ENCODE results near the gene INTS14. TPM values are rescaled to one million over a fixed set of nuclear protein-coding genes. Genes with fewer than 3 reads are reported as not detected.

The INTS14 gene
- total and polyA plus RNA-seq, 8 donors = 32.3 to 50.9 (median 49.1) TPM

DNA sequence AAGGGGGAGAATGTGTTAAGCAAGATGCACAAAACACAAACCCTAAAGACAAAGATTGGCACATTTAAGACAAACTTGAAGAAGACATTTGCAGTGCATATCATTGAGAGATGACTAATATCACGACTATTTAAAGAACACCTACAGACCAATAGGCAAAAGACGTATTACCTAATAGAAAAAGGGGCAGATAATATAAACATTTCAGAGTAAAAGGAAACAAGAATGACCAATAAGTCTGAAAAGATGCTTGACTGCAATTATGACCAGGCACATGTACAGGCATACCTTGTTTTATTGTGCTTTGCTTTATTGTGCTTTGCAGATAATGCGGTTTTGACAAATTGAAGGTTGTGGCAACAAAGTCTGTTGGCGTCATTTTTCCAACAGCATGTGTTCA lies 75.7 kb downstream of the INTS14 start:
- Histone ChIP-seq H3K36me3 (no peaks in the 10 kb centered on the region), H3K27ac (no peak overlapping the region), H3K9me3 (no peaks in the 10 kb centered on the region), H3K27me3 (no peaks in the 10 kb centered on the region), H3K4me3 (no peak overlapping the region), H3K4me1 (peaks cover 5 to 16% of the 10 kb centered on the region in 2 donors)
- ATAC-seq (no peak), DNase-seq (no peak)
- intact Hi-C loops (cut with DNase I) = no loop called here
- no peak for TF ChIP-seq CTCF (IDR thresholded peaks at IDR 0.05)

GRCh38 chr15:65533057-65533756 lies 77.7 kb downstream of the INTS14 start:
- DNase-seq = no peak
- peak; percentile 11 for ATAC-seq
- Histone ChIP-seq H3K4me3 (no peak overlapping the region), H3K27me3 (no peaks in the 10 kb centered on the region), H3K9me3 (no peaks in the 10 kb centered on the region), H3K4me1 (peaks cover 5 to 21% of the 10 kb centered on the region in 2 donors), H3K27ac (peak overlapping the region in 1 of 2 donors; percentile 26), H3K36me3 (no peaks in the 10 kb centered on the region)
- TF ChIP-seq CTCF (IDR thresholded peaks at IDR 0.05) = no peak
- intact Hi-C loops (cut with DNase I) = no loop called here

DNA sequence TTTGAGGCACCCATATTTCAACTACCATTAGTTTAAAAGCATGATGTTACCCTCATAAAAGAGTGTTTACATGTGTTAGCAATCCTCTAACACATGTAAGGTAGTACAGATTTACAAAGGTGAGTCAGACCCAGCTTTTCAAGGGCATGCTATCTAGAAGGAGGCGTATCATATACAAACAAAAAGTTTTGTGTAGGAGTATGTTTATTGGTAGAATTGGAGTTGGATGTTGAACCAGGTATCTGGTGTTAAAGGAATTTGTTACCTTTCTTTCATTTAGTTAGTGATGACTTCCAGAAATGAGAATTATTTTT lies 78.2 kb downstream of the INTS14 start:
- Histone ChIP-seq H3K27me3 (no peaks in the 10 kb centered on the region), H3K27ac (no peak overlapping the region), H3K9me3 (no peaks in the 10 kb centered on the region), H3K36me3 (no peaks in the 10 kb centered on the region), H3K4me3 (no peak overlapping the region), H3K4me1 (peaks cover 5 to 21% of the 10 kb centered on the region in 2 donors)
- no peak for TF ChIP-seq CTCF (IDR thresholded peaks at IDR 0.05)
- ATAC-seq (no peak), DNase-seq (no peak)
- intact Hi-C loops (cut with DNase I) = no loop called here

GRCh38 chr15:65530318-65531111 lies 80.4 kb downstream of the INTS14 start, which contains the start of gene HACD3:
Gene HACD3 (plus strand): TSS chr15:65530463. CDS start chr15:65530632, 169 bp downstream.
- DNase-seq (peak; percentile 84 to 97 (median 88)), ATAC-seq (peak; percentile 90)
- Histone ChIP-seq H3K36me3 (no peaks in the 10 kb centered on the region), H3K4me1 (peaks cover 5 to 21% of the 10 kb centered on the region in 2 donors), H3K27me3 (no peaks in the 10 kb centered on the region), H3K4me3 (peak within 1 kb of the TSS; percentile 83 to 94), H3K9me3 (no peaks in the 10 kb centered on the region), H3K27ac (peak within 1 kb of the TSS; percentile 66 to 78)
- intact Hi-C loops (cut with DNase I) = no loop called here
- no peak for TF ChIP-seq CTCF (IDR thresholded peaks at IDR 0.05)

- H3K9me3 ChIP-seq = no peaks in the 10 kb centered on the region
- intact Hi-C loops (cut with DNase I) = no loop called here
- no peak for ATAC-seq
- no peaks in the 10 kb centered on the region for H3K27me3 ChIP-seq
- H3K27ac ChIP-seq = peak overlapping the region; percentile 66 to 78
- H3K4me3 ChIP-seq = peak overlapping the region; percentile 83 to 94
- peak in 1 of 2 donors; percentile 16 for TF ChIP-seq CTCF (IDR thresholded peaks at IDR 0.05)
- H3K4me1 ChIP-seq = peaks cover 5 to 21% of the 10 kb centered on the region in 2 donors
- no peaks in the 10 kb centered on the region for H3K36me3 ChIP-seq
- DNase-seq = peak in 1 of 4 donors; percentile 36
These were observed 81.1 kb downstream of the INTS14 start for GRCh38 chr15:65529762-65530317.

Data from left lung (tissue), 10 donors.